T-helper 2 cell treated with Interferon-gamma antibody and Interleukin-4, amounts not matched to agents 5 μg/mL and 100 μg/mL, for 36 hours (primary cell): ENCODE data around the gene CSF3R.
A peak's percentile ranks its signal among the peaks of the same experiment; 100 is the strongest.

Experiments
- DNase-seq: peaks from one replicate; pipeline ENCODE4 v3.0.0; 2021; ENCODE audit warnings: low spot score
- H3K27ac Mint-ChIP-seq: one replicate; pipeline ENCODE4 v1.8.0; 2021; ENCODE audit warnings: mild to moderate bottlenecking, mixed read lengths
- H3K27me3 Mint-ChIP-seq: one replicate; pipeline ENCODE4 v1.8.0; 2021; ENCODE audit warnings: low read depth, mixed read lengths
- H3K36me3 Mint-ChIP-seq: one replicate; pipeline ENCODE4 v1.8.0; 2021; ENCODE audit warnings: low read depth, mixed read lengths
- H3K4me1 Mint-ChIP-seq: one replicate; pipeline ENCODE4 v1.8.0; 2021; ENCODE audit warnings: low read depth, mixed read lengths
- H3K4me3 Mint-ChIP-seq: one replicate; pipeline ENCODE4 v1.8.0; 2022; ENCODE audit warnings: mild to moderate bottlenecking, moderate library complexity, mixed read lengths
- H3K9me3 Mint-ChIP-seq: one replicate; pipeline ENCODE4 v1.8.0; 2021; ENCODE audit warnings: mixed read lengths

Gene CSF3R

DNA sequence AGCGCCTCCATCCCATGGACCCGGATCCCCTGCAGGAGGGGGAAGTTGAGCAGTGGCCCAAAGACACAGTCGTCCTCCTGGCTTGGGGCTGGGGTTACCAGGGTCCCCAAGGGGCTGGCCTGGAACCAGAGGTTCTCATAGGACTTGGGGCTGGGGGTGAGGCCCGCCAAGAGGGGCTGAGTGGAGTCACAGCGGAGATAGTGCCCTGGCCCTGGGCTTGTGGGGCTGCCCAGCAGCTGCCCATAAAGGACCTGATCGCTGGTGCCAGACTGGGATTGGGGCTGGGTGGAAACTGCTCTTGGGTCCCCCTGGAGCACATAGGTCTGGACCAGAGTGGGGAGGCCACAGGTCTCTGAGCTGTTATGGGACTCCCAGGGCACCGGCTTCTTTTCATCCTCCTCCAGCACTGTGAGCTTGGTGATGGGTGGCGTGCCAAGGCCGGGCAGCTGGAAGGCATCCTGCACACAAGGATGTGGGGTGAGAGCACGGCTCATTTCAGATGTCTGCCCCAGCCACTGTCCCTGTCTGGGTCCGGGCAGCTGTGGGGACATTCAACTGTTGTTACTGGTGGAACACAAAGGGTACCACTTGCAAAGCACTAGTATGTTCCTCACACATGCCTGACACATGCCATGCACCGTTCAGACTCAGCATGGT lies 16.2 kb downstream of the CSF3R start:
- H3K9me3 Mint-ChIP-seq, result no peaks in the 10 kb centered on the region
- peaks cover 20% of the 10 kb centered on the region for H3K4me1 Mint-ChIP-seq
- peaks cover 15% of the 10 kb centered on the region for H3K36me3 Mint-ChIP-seq
- no peak for DNase-seq
- no peak overlapping the region for H3K4me3 Mint-ChIP-seq
- no peaks in the 10 kb centered on the region for H3K27me3 Mint-ChIP-seq
- H3K27ac Mint-ChIP-seq, result no peak overlapping the region

GRCh38 chr1:36465731-36466369 lies 16.9 kb downstream of the CSF3R start:
- Mint-ChIP-seq H3K4me3 (no peak overlapping the region), H3K9me3 (no peaks in the 10 kb centered on the region), H3K27ac (peak overlapping the region; percentile 45), H3K36me3 (peaks cover 22% of the 10 kb centered on the region), H3K27me3 (no peaks in the 10 kb centered on the region), H3K4me1 (peaks cover 23% of the 10 kb centered on the region)
- DNase-seq, result no peak

DNA sequence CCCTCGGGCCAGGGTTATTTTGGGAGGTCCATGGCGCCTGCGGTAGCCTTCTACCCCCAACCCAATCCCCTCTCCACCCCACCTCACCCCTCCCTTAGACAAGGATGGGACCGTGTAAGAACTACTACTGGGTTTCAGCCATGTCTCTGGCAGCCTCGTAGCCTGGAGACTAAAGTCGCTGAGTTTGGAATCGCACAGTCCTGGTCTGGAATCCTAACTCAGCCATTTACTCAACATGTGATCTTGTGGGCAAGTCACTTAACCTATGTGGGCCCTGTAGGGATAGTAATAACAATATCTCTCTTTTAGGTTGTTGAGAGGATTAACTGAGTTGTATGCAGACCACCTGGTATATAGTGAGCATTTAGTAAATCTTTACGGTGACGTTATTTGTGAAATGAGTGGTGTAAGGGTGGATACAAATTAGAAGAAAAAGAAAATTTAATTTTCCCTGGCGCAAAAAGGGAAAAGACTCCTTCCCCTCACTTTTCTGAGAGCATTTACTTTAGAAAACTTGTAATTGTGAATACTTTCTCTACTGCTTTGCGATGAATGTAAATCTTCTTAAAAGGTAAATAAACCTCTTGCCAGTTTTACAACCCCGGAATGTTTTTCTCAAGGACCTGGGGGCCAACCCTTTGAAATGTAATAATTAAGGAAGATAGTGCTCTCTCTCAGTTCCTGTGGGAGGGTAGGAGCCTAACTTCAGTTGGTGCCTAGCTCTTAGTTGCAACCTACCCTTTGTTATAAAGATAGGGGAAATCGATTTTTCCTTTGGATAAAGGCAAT lies 17.9 kb downstream of the CSF3R start:
- peak overlapping the region; percentile 96 for H3K4me3 Mint-ChIP-seq
- H3K27ac Mint-ChIP-seq, result peak overlapping the region; percentile 95
- peaks cover 27% of the 10 kb centered on the region for H3K4me1 Mint-ChIP-seq
- H3K36me3 Mint-ChIP-seq, result peaks cover 31% of the 10 kb centered on the region
- no peaks in the 10 kb centered on the region for H3K27me3 Mint-ChIP-seq
- no peak for DNase-seq
- no peaks in the 10 kb centered on the region for H3K9me3 Mint-ChIP-seq

- peaks cover 39% of the 10 kb centered on the region for H3K36me3 Mint-ChIP-seq
- H3K27ac Mint-ChIP-seq, result peak within 1 kb of the TSS; percentile 95
- no peaks in the 10 kb centered on the region for H3K27me3 Mint-ChIP-seq
- H3K4me3 Mint-ChIP-seq, result peak within 1 kb of the TSS; percentile 96
- no peaks in the 10 kb centered on the region for H3K9me3 Mint-ChIP-seq
- H3K4me1 Mint-ChIP-seq, result peaks cover 33% of the 10 kb centered on the region
- peak; percentile 95 for DNase-seq
Observed at GRCh38 chr1:36463803-36464604, 18.7 kb downstream of the CSF3R start, which contains the start of gene MRPS15. MRPS15 (minus strand) TSS chr1:36464384; CDS start chr1:36464275, 109 bp downstream.

GRCh38 chr1:36463463-36463802 lies 19.3 kb downstream of the CSF3R start:
- Mint-ChIP-seq H3K4me3 (peak overlapping the region; percentile 96), H3K9me3 (no peaks in the 10 kb centered on the region), H3K27me3 (no peaks in the 10 kb centered on the region), H3K27ac (peak overlapping the region; percentile 95), H3K4me1 (peaks cover 39% of the 10 kb centered on the region), H3K36me3 (peaks cover 44% of the 10 kb centered on the region)
- DNase-seq, result no peak

- H3K9me3 Mint-ChIP-seq, result no peaks in the 10 kb centered on the region
- peak; percentile 60 for DNase-seq
- peaks cover 59% of the 10 kb centered on the region for H3K4me1 Mint-ChIP-seq
- H3K27me3 Mint-ChIP-seq, result no peaks in the 10 kb centered on the region
- H3K4me3 Mint-ChIP-seq, result peak overlapping the region; percentile 85
- H3K36me3 Mint-ChIP-seq, result peaks cover 81% of the 10 kb centered on the region
- H3K27ac Mint-ChIP-seq, result peak overlapping the region; percentile 91
Observed at GRCh38 chr1:36458910-36459309, 23.8 kb downstream of the CSF3R start.

GRCh38 chr1:36457691-36458090 lies 25.0 kb downstream of the CSF3R start:
- no peaks in the 10 kb centered on the region for H3K27me3 Mint-ChIP-seq
- H3K27ac Mint-ChIP-seq, result peak overlapping the region; percentile 91
- peaks cover 56% of the 10 kb centered on the region for H3K4me1 Mint-ChIP-seq
- DNase-seq, result peak; percentile 26
- H3K9me3 Mint-ChIP-seq, result no peaks in the 10 kb centered on the region
- peak overlapping the region; percentile 85 for H3K4me3 Mint-ChIP-seq
- H3K36me3 Mint-ChIP-seq, result peaks cover 77% of the 10 kb centered on the region

DNA sequence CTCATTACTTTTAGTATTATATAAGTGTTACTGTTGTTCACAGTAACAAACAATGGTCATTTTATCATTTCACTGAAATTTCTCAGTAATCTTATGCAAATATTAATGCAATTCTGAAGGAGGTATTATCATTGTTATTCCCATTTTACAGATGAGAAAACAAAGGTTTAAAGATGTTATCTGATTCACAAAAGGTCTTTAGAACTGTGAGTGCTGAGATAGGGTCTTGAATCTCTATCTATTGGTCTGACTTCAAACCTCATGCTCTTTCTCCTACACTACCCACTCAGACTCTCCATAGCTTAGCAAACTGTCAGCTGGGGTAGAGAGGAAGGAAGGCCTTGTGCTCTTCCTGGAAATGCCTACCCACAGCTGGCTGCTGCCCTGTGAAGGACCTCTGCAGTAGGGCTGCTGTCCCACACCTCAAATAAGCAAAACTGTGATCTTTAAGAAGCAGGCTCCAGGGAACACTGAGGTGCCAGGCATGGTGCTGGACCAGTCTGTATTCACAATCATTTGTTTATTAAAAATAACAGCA lies 26.3 kb downstream of the CSF3R start:
- DNase-seq, result no peak
- Mint-ChIP-seq H3K4me3 (peak overlapping the region; percentile 67), H3K27me3 (no peaks in the 10 kb centered on the region), H3K4me1 (peaks cover 54% of the 10 kb centered on the region), H3K36me3 (peaks cover 69% of the 10 kb centered on the region), H3K9me3 (no peaks in the 10 kb centered on the region), H3K27ac (peak overlapping the region; percentile 53)

DNA sequence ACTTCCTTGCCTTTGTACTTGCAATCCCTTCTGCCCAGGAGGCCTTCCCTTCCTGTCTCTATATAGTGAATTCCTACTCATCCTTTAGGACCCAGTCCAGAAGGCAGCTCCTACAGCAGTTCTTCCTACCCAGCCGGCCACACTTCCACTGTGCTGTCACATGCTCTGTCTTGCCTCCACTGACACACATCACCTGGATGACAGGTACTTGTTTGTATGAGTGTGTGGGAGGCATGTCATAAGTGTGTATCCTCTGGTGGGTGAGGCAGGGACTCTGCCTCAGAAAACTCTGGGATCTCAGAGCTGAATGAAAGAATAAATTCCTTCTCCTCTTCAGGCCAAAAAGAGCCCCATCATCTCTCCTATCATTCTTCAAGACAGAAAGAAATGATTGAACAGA lies 27.3 kb downstream of the CSF3R start:
- no peak for DNase-seq
- Mint-ChIP-seq H3K9me3 (no peaks in the 10 kb centered on the region), H3K36me3 (peaks cover 58% of the 10 kb centered on the region), H3K27ac (peak overlapping the region; percentile 3), H3K27me3 (no peaks in the 10 kb centered on the region), H3K4me3 (no peak overlapping the region), H3K4me1 (peaks cover 48% of the 10 kb centered on the region)

GRCh38 chr1:36453600-36454388 lies 28.9 kb downstream of the CSF3R start:
- no peak overlapping the region for H3K27ac Mint-ChIP-seq
- H3K4me3 Mint-ChIP-seq, result no peak overlapping the region
- peaks cover 44% of the 10 kb centered on the region for H3K36me3 Mint-ChIP-seq
- no peak for DNase-seq
- no peaks in the 10 kb centered on the region for H3K9me3 Mint-ChIP-seq
- peaks cover 46% of the 10 kb centered on the region for H3K4me1 Mint-ChIP-seq
- H3K27me3 Mint-ChIP-seq, result no peaks in the 10 kb centered on the region

GRCh38 chr1:36453051-36453450 lies 29.7 kb downstream of the CSF3R start:
- peaks cover 38% of the 10 kb centered on the region for H3K36me3 Mint-ChIP-seq
- no peak overlapping the region for H3K27ac Mint-ChIP-seq
- peaks cover 39% of the 10 kb centered on the region for H3K4me1 Mint-ChIP-seq
- no peak overlapping the region for H3K4me3 Mint-ChIP-seq
- DNase-seq, result no peak
- H3K9me3 Mint-ChIP-seq, result no peaks in the 10 kb centered on the region
- no peaks in the 10 kb centered on the region for H3K27me3 Mint-ChIP-seq

GRCh38 chr1:36450919-36451305 lies 31.8 kb downstream of the CSF3R start:
- DNase-seq, result no peak
- Mint-ChIP-seq H3K27me3 (no peaks in the 10 kb centered on the region), H3K36me3 (peaks cover 22% of the 10 kb centered on the region), H3K4me1 (peaks cover 29% of the 10 kb centered on the region), H3K27ac (peak overlapping the region; percentile 92), H3K9me3 (no peaks in the 10 kb centered on the region), H3K4me3 (peak overlapping the region; percentile 89)
